ENCODE measurements around the gene FBXO40. TPM values are rescaled to one million over a fixed set of nuclear protein-coding genes. Genes with fewer than 3 reads are reported as not detected.

Gene FBXO40
- total and polyA plus RNA-seq, 10 of the 15 experiments (the other 5 are each of a cell fraction or from before 2014, with no cell fraction given), result 0.03 to 0.05 (median 0.04) TPM; not detected in 7

DNA sequence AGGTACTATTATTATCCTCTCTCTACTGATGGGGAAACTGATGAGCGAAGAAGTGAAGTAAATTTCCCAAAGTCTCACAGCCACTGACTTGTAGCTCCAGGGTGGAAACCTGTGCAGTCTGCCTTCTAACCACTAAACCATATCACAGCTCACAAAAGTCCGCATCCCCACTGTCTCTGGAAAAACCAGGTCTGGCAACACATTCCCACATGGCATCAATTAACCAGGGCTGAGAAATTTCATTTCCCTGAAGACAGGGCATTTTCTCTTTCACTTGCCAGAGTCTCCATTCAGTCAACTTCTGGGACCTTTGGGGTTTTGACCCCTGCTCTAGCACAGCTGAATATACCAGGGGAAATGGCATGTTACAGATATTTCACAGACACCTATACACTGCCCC, 26.5 kb downstream of the FBXO40 start:
- ChIA-PET POLR2A (no interaction called here), CTCF (no interaction called here), SMC1A (ENCODE audit: uncharacterized antibody, unreplicated experiment) (interaction anchor here (0.9 kb wide), 1 partner anchor 10 kb away, joined by 3 read pairs; no protein-coding TSS in a partner anchor), RAD21 (ENCODE audit: unreplicated experiment) (no interaction called here)
- Histone ChIP-seq H3K9ac (ENCODE audit: control insufficient read depth, insufficient read depth, low read length) (no peak overlapping the region), H3K9me3 (replicated peaks; ENCODE audit: control insufficient read depth, insufficient read depth, low read length) (no peaks in the 10 kb centered on the region), H3K79me2 (ENCODE audit: control insufficient read depth, insufficient read depth, low read length) (no peaks in the 10 kb centered on the region), H3K4me1 (ENCODE audit: control insufficient read depth, insufficient read depth, low read length) (no peaks in the 10 kb centered on the region), H3K4me3 (no peak overlapping the region), H3K27me3 (replicated peaks in 1 of 2; ENCODE audit: control insufficient read depth in 2 of 2, insufficient read depth in 2 of 2, low read length in 1 of 2) (no peaks in the 10 kb centered on the region), H3K4me2 (ENCODE audit: control insufficient read depth, insufficient read depth) (no peak overlapping the region), H3K27ac (ENCODE audit: control insufficient read depth, insufficient read depth) (no peak overlapping the region), H3K36me3 (ENCODE audit: control insufficient read depth in 2 of 2, insufficient read depth in 2 of 2, low read length in 1 of 2) (no peaks in the 10 kb centered on the region), H4K20me1 (ENCODE audit: control insufficient read depth, insufficient read depth) (no peaks in the 10 kb centered on the region), H2AFZ (ENCODE audit: control insufficient read depth, low read depth, low read length) (no peak overlapping the region)
- TF ChIP-seq ZNF24 (IDR thresholded peaks at IDR 0.05) (no peak), SIX5 (IDR thresholded peaks at IDR 0.05; ENCODE audit: low read depth, low read length, severe bottlenecking) (no peak), YY1 (IDR thresholded peaks at IDR 0.05; ENCODE audit: low read depth, low read length) (no peak), STAT3 (IDR thresholded peaks at IDR 0.05; ENCODE audit: low read depth, low read length) (no peak), POLR2AphosphoS5 (IDR thresholded peaks at IDR 0.05; ENCODE audit: low read length) (no peak), SREBF1 (IDR thresholded peaks at IDR 0.05; ENCODE audit: low read length) (no peak)
- TF ChIP-seq, protein P1, sequence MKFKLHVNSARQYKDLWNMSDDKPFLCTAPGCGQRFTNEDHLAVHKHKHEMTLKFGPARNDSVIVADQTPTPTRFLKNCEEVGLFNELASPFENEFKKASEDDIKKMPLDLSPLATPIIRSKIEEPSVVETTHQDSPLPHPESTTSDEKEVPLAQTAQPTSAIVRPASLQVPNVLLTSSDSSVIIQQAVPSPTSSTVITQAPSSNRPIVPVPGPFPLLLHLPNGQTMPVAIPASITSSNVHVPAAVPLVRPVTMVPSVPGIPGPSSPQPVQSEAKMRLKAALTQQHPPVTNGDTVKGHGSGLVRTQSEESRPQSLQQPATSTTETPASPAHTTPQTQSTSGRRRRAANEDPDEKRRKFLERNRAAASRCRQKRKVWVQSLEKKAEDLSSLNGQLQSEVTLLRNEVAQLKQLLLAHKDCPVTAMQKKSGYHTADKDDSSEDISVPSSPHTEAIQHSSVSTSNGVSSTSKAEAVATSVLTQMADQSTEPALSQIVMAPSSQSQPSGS (IDR thresholded peaks at IDR 0.05; ENCODE audit: low read length), result no peak
- FAIRE-seq (no peak), DNase-seq (ENCODE audit: low read depth, low spot score) (no peak), ATAC-seq (no peak)
- WGBS (ENCODE audit: insufficient coverage, insufficient replicate concordance, low lambda C conversion rate, missing lambda C conversion rate), result 88% methylated on average over 2 of the region's 2 CpGs
- intact Hi-C loops (cut with micrococcal nuclease; ENCODE audit: unreplicated experiment) (no loop called here), in situ Hi-C loops (cut with MboI) (no loop called here)
- no TSS peak for BruUV-seq (replicated peaks)

DNA sequence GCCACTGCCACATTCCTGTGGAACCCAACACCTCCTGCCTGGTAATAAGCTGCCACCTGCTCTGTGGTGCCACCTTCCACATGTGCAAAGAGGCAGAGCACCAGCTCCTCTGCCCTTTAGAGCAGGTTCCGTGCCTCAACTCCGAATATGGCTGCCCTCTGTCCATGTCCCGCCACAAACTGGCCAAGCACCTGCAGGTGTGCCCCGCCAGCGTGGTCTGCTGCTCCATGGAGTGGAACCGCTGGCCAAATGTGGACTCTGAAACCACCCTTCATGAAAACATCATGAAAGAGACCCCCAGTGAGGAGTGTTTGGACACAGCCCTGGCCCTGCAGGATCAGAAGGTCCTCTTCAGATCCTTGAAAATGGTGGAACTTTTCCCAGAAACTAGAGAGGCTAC, 28.3 kb downstream of the FBXO40 start:
- Histone ChIP-seq H3K4me2 (ENCODE audit: control insufficient read depth, insufficient read depth) (no peak overlapping the region), H4K20me1 (ENCODE audit: control insufficient read depth, insufficient read depth) (no peaks in the 10 kb centered on the region), H3K4me1 (ENCODE audit: control insufficient read depth, insufficient read depth, low read length) (no peaks in the 10 kb centered on the region), H2AFZ (ENCODE audit: control insufficient read depth, low read depth, low read length) (no peak overlapping the region), H3K27ac (ENCODE audit: control insufficient read depth, insufficient read depth) (no peak overlapping the region), H3K79me2 (ENCODE audit: control insufficient read depth, insufficient read depth, low read length) (no peaks in the 10 kb centered on the region), H3K4me3 (no peak overlapping the region), H3K9me3 (replicated peaks; ENCODE audit: control insufficient read depth, insufficient read depth, low read length) (no peaks in the 10 kb centered on the region), H3K27me3 (replicated peaks in 1 of 2; ENCODE audit: control insufficient read depth in 2 of 2, insufficient read depth in 2 of 2, low read length in 1 of 2) (no peaks in the 10 kb centered on the region), H3K9ac (ENCODE audit: control insufficient read depth, insufficient read depth, low read length) (no peak overlapping the region), H3K36me3 (ENCODE audit: control insufficient read depth in 2 of 2, insufficient read depth in 2 of 2, low read length in 1 of 2) (no peaks in the 10 kb centered on the region)
- POLR2A ChIA-PET, result no interaction called here
- DNase-seq (ENCODE audit: low read depth, low spot score) (no peak), ATAC-seq (no peak), FAIRE-seq (no peak)
- SMC1A ChIA-PET (ENCODE audit: uncharacterized antibody, unreplicated experiment), result interaction anchor here (0.6 to 1.7 kb wide), 2 partner anchors 22 to 106 kb away, joined by 3 to 4 read pairs; no protein-coding TSS in a partner anchor
- CTCF ChIA-PET, result no interaction called here
- no TSS peak for BruUV-seq (replicated peaks)
- RAD21 ChIA-PET (ENCODE audit: unreplicated experiment), result no interaction called here
- in situ Hi-C loops (cut with MboI), result no loop called here
- intact Hi-C loops (cut with micrococcal nuclease; ENCODE audit: unreplicated experiment), result no loop called here
- 55% methylated on average over 6 of the region's 6 CpGs for WGBS (ENCODE audit: insufficient coverage, insufficient replicate concordance, low lambda C conversion rate, missing lambda C conversion rate)
- TF ChIP-seq KAT2A (conservative IDR thresholded peaks at IDR 0.05; ENCODE audit: control insufficient read depth, low read depth, low read length) (no peak), SRF (IDR thresholded peaks at IDR 0.05; ENCODE audit: low read depth in 2 of 2, low read length in 2 of 2) (no peak), IKZF2 (IDR thresholded peaks at IDR 0.05) (no peak), NFXL1 (IDR thresholded peaks at IDR 0.05; ENCODE audit: borderline replicate concordance) (no peak), CHD1 (IDR thresholded peaks at IDR 0.05; ENCODE audit: low read depth, low read length) (no peak), NFYB (IDR thresholded peaks at IDR 0.05; ENCODE audit: insufficient read depth, low read depth, low read length) (no peak), MEF2A (IDR thresholded peaks at IDR 0.05; ENCODE audit: insufficient read depth, low read depth, low read length) (no peak), ZSCAN29 (IDR thresholded peaks at IDR 0.05) (no peak)
- TF ChIP-seq, protein P2, sequence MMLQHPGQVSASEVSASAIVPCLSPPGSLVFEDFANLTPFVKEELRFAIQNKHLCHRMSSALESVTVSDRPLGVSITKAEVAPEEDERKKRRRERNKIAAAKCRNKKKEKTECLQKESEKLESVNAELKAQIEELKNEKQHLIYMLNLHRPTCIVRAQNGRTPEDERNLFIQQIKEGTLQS (IDR thresholded peaks at IDR 0.05; ENCODE audit: borderline replicate concordance, extremely low read depth, low read depth, low read length), result no peak
- TF ChIP-seq, protein P3, sequence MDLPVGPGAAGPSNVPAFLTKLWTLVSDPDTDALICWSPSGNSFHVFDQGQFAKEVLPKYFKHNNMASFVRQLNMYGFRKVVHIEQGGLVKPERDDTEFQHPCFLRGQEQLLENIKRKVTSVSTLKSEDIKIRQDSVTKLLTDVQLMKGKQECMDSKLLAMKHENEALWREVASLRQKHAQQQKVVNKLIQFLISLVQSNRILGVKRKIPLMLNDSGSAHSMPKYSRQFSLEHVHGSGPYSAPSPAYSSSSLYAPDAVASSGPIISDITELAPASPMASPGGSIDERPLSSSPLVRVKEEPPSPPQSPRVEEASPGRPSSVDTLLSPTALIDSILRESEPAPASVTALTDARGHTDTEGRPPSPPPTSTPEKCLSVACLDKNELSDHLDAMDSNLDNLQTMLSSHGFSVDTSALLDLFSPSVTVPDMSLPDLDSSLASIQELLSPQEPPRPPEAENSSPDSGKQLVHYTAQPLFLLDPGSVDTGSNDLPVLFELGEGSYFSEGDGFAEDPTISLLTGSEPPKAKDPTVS (IDR thresholded peaks at IDR 0.05; ENCODE audit: low read depth, low read length), result no peak
